ENCODE data around the gene CDNF.
"Not testable (repeated sequence)": the region's sequence is repeated elsewhere in the genome, so short reads cannot be mapped to it uniquely, and the experiment has no call there.

Gene CDNF

DNA sequence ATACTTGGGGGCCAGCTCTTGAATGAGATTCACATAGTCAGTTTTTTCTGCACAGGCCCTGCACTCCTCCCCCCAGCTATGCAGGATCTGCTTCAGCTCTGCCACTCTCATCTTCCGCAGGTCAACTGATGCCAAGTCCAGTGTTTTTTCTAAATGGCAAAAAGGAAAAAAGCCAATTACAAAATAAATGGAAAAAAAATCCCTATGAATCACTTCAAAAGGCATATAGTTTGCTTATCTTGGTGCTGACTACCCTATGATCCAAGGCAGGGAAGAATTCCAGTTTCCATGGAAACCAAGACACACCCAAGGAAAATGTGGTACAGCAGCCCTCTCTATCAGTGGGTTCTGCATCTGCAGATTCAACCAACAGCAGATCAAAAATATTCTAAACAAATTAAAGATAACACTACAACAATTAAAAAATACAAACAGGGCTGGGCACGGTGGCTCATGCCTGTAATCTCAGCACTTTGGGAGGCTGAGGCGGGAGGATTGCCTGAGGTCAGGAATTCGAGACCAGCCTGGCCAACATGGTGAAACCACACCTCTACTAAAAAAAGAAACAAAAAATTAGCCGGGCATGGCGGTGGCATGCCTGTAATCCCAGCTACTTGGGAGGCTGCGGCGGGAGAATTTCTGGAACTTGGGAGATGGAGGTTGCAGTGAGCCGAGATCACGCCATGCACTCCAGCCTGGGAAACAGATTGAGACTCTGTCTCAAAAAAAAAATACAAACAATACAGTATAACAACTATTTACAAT lies 17.6 kb downstream of the CDNF start:
- Histone ChIP-seq H3K4me1 (ENCODE audit: control insufficient read depth, insufficient read depth, low read length) (peaks cover 15% of the 10 kb centered on the region), H3K9me3 (ENCODE audit: control insufficient read depth, insufficient read depth, low read length) (no peaks in the 10 kb centered on the region), H3K36me3 (ENCODE audit: control insufficient read depth, insufficient read depth, low read length) (no peaks in the 10 kb centered on the region), H3K9ac (ENCODE audit: low read depth, low read length) (no peak overlapping the region), H3K27me3 (ENCODE audit: control insufficient read depth, insufficient read depth, low read length) (no peaks in the 10 kb centered on the region), H3K4me3 (ENCODE audit: low read depth, low read length) (no peak overlapping the region), H3K27ac (ENCODE audit: low read depth, low read length) (no peak overlapping the region)

DNA sequence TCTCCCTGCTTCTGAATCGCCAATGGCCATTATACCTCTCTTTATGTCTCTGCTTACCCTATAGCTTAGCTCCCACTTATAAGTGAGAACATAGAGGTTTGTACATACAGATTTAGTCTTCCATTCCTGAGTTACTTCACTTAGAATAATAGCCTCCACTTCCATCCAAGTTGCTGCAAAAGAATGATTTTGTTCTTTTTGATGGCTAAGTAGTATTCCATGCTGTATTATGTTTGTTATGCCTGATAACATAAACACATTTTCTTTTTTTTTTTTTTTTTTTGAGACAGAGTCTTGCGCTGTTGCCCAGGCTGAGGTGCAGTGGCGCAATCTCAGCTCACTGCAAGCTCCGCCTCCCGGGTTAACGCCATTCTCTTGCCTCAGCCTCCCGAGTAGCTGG lies 21.1 kb downstream of the CDNF start:
- H3K9ac ChIP-seq (ENCODE audit: low read depth, low read length); H3K4me3 ChIP-seq (ENCODE audit: low read depth, low read length); H3K27me3 ChIP-seq (ENCODE audit: control insufficient read depth, insufficient read depth, low read length); H3K36me3 ChIP-seq (ENCODE audit: control insufficient read depth, insufficient read depth, low read length); H3K9me3 ChIP-seq (ENCODE audit: control insufficient read depth, insufficient read depth, low read length); H3K27ac ChIP-seq (ENCODE audit: low read depth, low read length); H3K4me1 ChIP-seq (ENCODE audit: control insufficient read depth, insufficient read depth, low read length): not testable (repeated sequence)

DNA sequence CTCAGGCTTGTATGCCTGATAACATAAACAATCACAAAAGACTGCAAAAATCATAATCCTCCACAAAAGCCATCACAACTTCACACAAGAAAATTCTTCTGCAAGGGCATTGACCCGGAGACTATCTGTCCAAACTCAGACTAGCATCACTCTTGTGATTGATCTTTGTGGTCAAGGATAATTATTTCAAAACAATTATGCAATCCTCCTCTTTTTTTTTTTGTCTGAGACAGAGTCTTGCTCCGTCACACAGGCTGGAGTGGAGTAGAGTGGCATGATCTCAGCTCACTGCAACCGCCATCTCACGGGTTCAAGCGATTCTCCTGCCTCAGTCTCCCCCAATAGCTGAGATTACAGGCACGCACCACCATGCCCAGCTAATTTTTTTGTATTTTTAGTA lies 22.2 kb downstream of the CDNF start:
- H3K4me3 ChIP-seq (ENCODE audit: low read depth, low read length): no peak overlapping the region
- no peaks in the 10 kb centered on the region for H3K36me3 ChIP-seq (ENCODE audit: control insufficient read depth, insufficient read depth, low read length)
- H3K9ac ChIP-seq (ENCODE audit: low read depth, low read length): no peak overlapping the region
- H3K4me1 ChIP-seq (ENCODE audit: control insufficient read depth, insufficient read depth, low read length): no peaks in the 10 kb centered on the region
- H3K9me3 ChIP-seq (ENCODE audit: control insufficient read depth, insufficient read depth, low read length): no peaks in the 10 kb centered on the region
- no peaks in the 10 kb centered on the region for H3K27me3 ChIP-seq (ENCODE audit: control insufficient read depth, insufficient read depth, low read length)
- no peak overlapping the region for H3K27ac ChIP-seq (ENCODE audit: low read depth, low read length)

DNA sequence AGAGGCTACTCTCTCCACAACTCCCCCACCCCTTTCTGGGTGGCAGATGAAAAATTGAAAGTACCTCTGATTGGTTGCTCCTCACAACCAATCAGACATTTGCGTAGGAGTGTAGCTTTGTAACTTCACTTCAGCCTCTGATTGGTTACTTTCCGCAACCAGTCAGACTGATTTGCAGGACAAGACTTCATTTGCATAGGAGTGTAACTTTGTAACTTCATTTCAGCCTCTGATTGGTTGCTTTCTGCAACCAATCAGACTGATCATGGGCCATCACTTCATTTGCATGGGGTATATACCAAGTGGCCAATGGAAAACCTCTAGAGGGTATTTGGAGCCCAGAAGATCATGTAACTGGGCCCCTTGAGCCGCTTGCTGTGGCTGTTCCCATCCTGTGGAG lies 25.6 kb downstream of the CDNF start:
- Histone ChIP-seq H3K36me3 (ENCODE audit: control insufficient read depth, insufficient read depth, low read length) (no peaks in the 10 kb centered on the region), H3K27me3 (ENCODE audit: control insufficient read depth, insufficient read depth, low read length) (no peaks in the 10 kb centered on the region), H3K9me3 (ENCODE audit: control insufficient read depth, insufficient read depth, low read length) (no peaks in the 10 kb centered on the region), H3K27ac (ENCODE audit: low read depth, low read length) (no peak overlapping the region), H3K9ac (ENCODE audit: low read depth, low read length) (no peak overlapping the region), H3K4me1 (ENCODE audit: control insufficient read depth, insufficient read depth, low read length) (no peaks in the 10 kb centered on the region), H3K4me3 (ENCODE audit: low read depth, low read length) (no peak overlapping the region)

DNA sequence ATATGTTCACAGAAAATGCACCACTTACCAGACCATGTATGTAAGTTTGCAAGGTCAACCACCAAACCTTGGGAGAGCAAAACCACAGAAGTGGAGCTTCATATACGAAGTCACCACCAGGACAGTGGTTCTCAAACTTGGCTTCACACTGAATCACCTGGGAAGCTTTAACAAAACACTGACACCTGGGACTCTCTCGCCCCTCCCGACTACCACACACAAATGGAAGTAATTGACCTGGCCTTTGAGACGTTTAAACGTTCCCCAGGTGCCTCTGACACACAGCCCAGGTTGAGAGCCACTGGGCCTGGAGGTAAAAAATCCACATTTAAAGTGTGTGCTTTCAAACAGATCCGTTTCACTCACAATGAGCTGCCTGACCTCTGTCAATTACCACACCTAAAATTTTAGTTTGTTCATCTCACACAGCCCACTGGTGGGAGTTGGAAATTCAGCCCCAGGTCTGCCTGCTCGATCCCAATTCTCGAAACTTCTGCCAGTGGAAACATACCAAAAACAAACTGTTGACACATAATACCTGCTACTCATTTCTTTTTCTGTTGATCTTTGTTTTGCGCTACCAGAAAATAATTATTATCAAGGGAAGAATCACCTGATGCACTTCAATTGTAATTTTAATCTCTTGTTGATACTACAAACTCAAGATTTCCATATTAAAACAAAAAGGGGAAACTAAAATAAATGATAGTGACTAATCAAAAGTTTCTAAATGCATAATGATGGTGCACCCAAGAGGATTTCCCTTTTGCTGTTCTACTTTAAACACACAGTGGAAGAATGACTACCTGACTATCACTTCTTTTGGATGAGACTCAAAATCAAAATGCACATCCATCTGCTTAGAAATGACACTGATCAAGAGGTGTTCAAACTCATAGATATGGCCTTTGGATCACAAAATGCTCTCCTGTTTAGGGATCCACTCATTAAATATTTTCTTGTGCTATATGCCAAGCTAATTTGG lies 26.6 kb downstream of the CDNF start:
- Histone ChIP-seq H3K4me1 (ENCODE audit: control insufficient read depth, insufficient read depth, low read length) (no peaks in the 10 kb centered on the region), H3K9me3 (ENCODE audit: control insufficient read depth, insufficient read depth, low read length) (no peaks in the 10 kb centered on the region), H3K27me3 (ENCODE audit: control insufficient read depth, insufficient read depth, low read length) (no peaks in the 10 kb centered on the region), H3K27ac (ENCODE audit: low read depth, low read length) (no peak overlapping the region), H3K36me3 (ENCODE audit: control insufficient read depth, insufficient read depth, low read length) (no peaks in the 10 kb centered on the region), H3K9ac (ENCODE audit: low read depth, low read length) (no peak overlapping the region), H3K4me3 (ENCODE audit: low read depth, low read length) (no peak overlapping the region)

DNA sequence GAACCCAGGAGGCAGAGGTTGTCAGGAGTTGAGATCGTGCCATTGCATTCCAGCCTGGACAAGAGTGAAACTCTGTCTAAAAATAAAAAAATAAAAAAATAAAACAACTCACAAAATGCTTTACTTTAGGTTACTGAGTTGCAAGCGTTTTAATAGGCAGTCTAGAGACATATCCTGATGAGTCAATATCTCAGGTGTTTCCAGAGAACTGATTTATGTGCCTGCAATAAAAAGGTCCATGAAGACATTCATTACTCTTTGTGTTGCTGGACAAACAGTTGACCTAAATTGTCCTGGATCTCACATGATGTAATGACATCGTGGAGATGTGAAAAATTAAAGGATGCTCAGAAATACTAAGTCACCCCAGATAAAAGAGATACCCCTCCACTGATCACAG lies 31.5 kb downstream of the CDNF start:
- no peaks in the 10 kb centered on the region for H3K4me1 ChIP-seq (ENCODE audit: control insufficient read depth, insufficient read depth, low read length)
- H3K4me3 ChIP-seq (ENCODE audit: low read depth, low read length): no peak overlapping the region
- H3K9me3 ChIP-seq (ENCODE audit: control insufficient read depth, insufficient read depth, low read length): no peaks in the 10 kb centered on the region
- H3K27ac ChIP-seq (ENCODE audit: low read depth, low read length): no peak overlapping the region
- H3K9ac ChIP-seq (ENCODE audit: low read depth, low read length): no peak overlapping the region
- H3K27me3 ChIP-seq (ENCODE audit: control insufficient read depth, insufficient read depth, low read length): no peaks in the 10 kb centered on the region
- no peaks in the 10 kb centered on the region for H3K36me3 ChIP-seq (ENCODE audit: control insufficient read depth, insufficient read depth, low read length)

DNA sequence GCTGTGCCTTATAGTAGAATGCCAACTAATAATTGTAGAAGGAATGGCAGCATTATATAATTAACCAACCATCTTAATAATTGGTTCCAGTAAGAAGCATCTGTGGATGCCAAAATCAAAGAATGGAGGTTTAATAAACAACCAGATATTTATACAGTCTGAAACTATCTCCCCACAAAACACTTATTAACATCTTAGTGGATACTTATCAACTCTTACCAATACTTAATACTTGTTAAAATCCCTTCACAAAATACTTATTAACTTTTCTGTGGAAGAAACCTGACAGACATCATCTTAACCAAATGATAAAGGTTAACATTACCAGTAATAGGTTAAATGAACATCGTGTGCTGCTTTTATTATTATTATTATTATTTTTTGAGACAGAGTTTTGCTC lies 34.0 kb downstream of the CDNF start:
- H3K27ac ChIP-seq (ENCODE audit: low read depth, low read length): no peak overlapping the region
- H3K36me3 ChIP-seq (ENCODE audit: control insufficient read depth, insufficient read depth, low read length): no peaks in the 10 kb centered on the region
- H3K9me3 ChIP-seq (ENCODE audit: control insufficient read depth, insufficient read depth, low read length): no peaks in the 10 kb centered on the region
- no peak overlapping the region for H3K4me3 ChIP-seq (ENCODE audit: low read depth, low read length)
- no peaks in the 10 kb centered on the region for H3K27me3 ChIP-seq (ENCODE audit: control insufficient read depth, insufficient read depth, low read length)
- no peaks in the 10 kb centered on the region for H3K4me1 ChIP-seq (ENCODE audit: control insufficient read depth, insufficient read depth, low read length)
- H3K9ac ChIP-seq (ENCODE audit: low read depth, low read length): no peak overlapping the region

DNA sequence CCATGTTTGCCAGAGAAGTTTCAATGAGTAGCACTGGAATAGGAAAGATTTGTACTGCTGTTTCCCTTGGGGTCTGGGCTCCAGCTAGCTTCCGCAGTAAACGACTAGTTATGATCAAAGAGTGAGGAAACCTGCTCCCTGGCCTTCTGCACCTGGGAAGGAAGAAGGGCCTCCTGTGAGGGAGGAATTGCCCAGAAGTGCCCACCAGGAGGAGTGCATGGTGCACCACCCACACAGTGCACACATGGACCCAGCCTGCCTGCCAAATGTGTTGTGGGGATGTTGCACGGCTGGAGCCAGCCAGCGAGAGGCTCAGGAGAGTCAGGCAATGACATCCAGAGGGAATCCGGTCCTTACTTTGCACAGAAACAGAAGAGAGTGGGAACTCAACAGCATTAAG lies 36.1 kb downstream of the CDNF start:
- Histone ChIP-seq H3K36me3 (ENCODE audit: control insufficient read depth, insufficient read depth, low read length) (no peaks in the 10 kb centered on the region), H3K27me3 (ENCODE audit: control insufficient read depth, insufficient read depth, low read length) (no peaks in the 10 kb centered on the region), H3K9me3 (ENCODE audit: control insufficient read depth, insufficient read depth, low read length) (no peaks in the 10 kb centered on the region), H3K9ac (ENCODE audit: low read depth, low read length) (no peak overlapping the region), H3K4me3 (ENCODE audit: low read depth, low read length) (no peak overlapping the region), H3K27ac (ENCODE audit: low read depth, low read length) (no peak overlapping the region), H3K4me1 (ENCODE audit: control insufficient read depth, insufficient read depth, low read length) (no peaks in the 10 kb centered on the region)

DNA sequence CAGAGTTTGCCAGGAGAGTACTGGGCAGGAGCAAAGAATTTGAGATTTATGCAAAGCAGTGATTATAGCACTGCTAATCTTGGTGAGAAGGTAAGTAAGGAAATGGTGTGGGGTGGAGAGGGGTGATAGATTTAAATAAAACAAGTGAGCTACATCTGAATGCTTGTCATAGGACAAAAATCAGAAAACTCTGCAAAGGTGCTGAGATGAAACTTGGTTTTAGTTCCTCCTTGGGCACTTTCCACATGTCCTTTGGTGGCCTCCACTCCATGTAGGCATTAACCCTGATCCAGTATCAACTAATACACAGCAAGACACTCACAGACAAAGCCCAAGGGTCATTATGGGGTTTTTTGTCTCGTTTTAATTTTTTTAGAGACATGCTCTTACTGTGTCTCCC lies 37.4 kb downstream of the CDNF start:
- no peak overlapping the region for H3K9ac ChIP-seq (ENCODE audit: low read depth, low read length)
- H3K4me1 ChIP-seq (ENCODE audit: control insufficient read depth, insufficient read depth, low read length): no peaks in the 10 kb centered on the region
- no peak overlapping the region for H3K27ac ChIP-seq (ENCODE audit: low read depth, low read length)
- no peaks in the 10 kb centered on the region for H3K9me3 ChIP-seq (ENCODE audit: control insufficient read depth, insufficient read depth, low read length)
- no peaks in the 10 kb centered on the region for H3K27me3 ChIP-seq (ENCODE audit: control insufficient read depth, insufficient read depth, low read length)
- H3K36me3 ChIP-seq (ENCODE audit: control insufficient read depth, insufficient read depth, low read length): no peaks in the 10 kb centered on the region
- no peak overlapping the region for H3K4me3 ChIP-seq (ENCODE audit: low read depth, low read length)

DNA sequence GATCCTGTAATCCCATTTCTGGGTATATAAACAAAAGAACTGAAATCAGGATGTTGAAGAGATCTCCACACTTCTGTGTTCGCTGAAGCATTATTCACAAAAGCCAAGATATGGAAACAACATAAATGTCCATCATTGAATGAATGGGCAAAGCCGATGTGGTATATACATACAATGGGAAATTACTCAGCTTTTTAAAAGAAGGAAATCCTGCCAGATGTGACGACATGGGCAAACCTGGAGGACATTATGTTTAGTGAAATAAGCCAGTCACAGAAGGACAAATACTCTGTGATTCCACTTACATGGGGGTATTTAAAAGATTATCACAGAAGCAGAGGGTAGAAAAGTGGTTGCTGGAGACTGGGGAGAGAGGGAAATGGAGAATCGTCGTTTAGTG lies 39.2 kb downstream of the CDNF start:
- H3K4me3 ChIP-seq (ENCODE audit: low read depth, low read length): no peak overlapping the region
- no peaks in the 10 kb centered on the region for H3K27me3 ChIP-seq (ENCODE audit: control insufficient read depth, insufficient read depth, low read length)
- no peaks in the 10 kb centered on the region for H3K4me1 ChIP-seq (ENCODE audit: control insufficient read depth, insufficient read depth, low read length)
- no peaks in the 10 kb centered on the region for H3K9me3 ChIP-seq (ENCODE audit: control insufficient read depth, insufficient read depth, low read length)
- no peaks in the 10 kb centered on the region for H3K36me3 ChIP-seq (ENCODE audit: control insufficient read depth, insufficient read depth, low read length)
- H3K27ac ChIP-seq (ENCODE audit: low read depth, low read length): no peak overlapping the region
- H3K9ac ChIP-seq (ENCODE audit: low read depth, low read length): no peak overlapping the region

DNA sequence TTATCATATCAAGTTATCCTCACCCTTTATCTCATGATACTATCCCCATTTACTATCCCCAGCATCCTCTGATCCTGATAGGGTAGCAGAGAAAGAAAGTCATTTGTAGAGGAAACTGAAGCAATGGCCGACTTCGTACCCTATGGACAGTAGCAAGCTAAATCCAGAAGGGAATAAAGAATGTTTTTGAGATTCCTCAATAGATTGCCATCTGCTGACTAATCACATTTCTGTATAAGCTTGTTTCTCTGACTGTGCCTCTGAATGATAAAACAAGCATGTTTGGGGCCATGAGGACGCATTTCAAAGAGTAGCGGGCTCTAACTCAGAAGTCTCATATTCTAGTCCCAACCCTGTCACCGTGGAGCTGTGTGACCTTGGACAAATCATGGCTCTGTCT lies 49.9 kb downstream of the CDNF start:
- H3K4me3 ChIP-seq (ENCODE audit: low read depth, low read length): no peak overlapping the region
- no peaks in the 10 kb centered on the region for H3K27me3 ChIP-seq (ENCODE audit: control insufficient read depth, insufficient read depth, low read length)
- no peaks in the 10 kb centered on the region for H3K9me3 ChIP-seq (ENCODE audit: control insufficient read depth, insufficient read depth, low read length)
- no peaks in the 10 kb centered on the region for H3K36me3 ChIP-seq (ENCODE audit: control insufficient read depth, insufficient read depth, low read length)
- no peaks in the 10 kb centered on the region for H3K4me1 ChIP-seq (ENCODE audit: control insufficient read depth, insufficient read depth, low read length)
- H3K9ac ChIP-seq (ENCODE audit: low read depth, low read length): no peak overlapping the region
- no peak overlapping the region for H3K27ac ChIP-seq (ENCODE audit: low read depth, low read length)

Data from HUES48 (cell line).